Sigmoid colon (tissue), 4 donors: ENCODE data around the gene RBM25.

ENCODE experiments used
- CTCF ChIP-seq, 4 experiments: fragments of 450-650 bp in 3 of 4; fragments of 200-600 bp in 1 of 4; IDR thresholded peaks; one replicate each; pipeline ENCODE4 v1.5.1; 2016 to 2019; ENCODE audit warnings: antibody characterized with exemption in 4 of 4, mild to moderate bottlenecking in 3 of 4, moderate library complexity in 2 of 4
- EP300 ChIP-seq, 4 donors: sonication (generic); formaldehyde crosslinking; IDR thresholded peaks; one replicate each; pipeline ENCODE4 v1.6.1; 2017; ENCODE audit warnings: antibody characterized with exemption in 4 of 4
- POLR2A ChIP-seq, 2 donors: fragments of 450-650 bp; IDR thresholded peaks; one replicate each; pipeline ENCODE4 v1.6.1; 2016; ENCODE audit warnings: antibody characterized with exemption in 2 of 2, mild to moderate bottlenecking in 2 of 2, moderate library complexity in 2 of 2

- TF ChIP-seq EP300 (IDR thresholded peaks at IDR 0.05) (no peak), CTCF (IDR thresholded peaks at IDR 0.05) (no peak), POLR2A (IDR thresholded peaks at IDR 0.05) (no peak)
Measured at GRCh38 chr14:73140811-73141323, 82.5 kb downstream of the RBM25 start.
